Measurements from ENCODE around the gene NTN1.

Gene NTN1

DNA sequence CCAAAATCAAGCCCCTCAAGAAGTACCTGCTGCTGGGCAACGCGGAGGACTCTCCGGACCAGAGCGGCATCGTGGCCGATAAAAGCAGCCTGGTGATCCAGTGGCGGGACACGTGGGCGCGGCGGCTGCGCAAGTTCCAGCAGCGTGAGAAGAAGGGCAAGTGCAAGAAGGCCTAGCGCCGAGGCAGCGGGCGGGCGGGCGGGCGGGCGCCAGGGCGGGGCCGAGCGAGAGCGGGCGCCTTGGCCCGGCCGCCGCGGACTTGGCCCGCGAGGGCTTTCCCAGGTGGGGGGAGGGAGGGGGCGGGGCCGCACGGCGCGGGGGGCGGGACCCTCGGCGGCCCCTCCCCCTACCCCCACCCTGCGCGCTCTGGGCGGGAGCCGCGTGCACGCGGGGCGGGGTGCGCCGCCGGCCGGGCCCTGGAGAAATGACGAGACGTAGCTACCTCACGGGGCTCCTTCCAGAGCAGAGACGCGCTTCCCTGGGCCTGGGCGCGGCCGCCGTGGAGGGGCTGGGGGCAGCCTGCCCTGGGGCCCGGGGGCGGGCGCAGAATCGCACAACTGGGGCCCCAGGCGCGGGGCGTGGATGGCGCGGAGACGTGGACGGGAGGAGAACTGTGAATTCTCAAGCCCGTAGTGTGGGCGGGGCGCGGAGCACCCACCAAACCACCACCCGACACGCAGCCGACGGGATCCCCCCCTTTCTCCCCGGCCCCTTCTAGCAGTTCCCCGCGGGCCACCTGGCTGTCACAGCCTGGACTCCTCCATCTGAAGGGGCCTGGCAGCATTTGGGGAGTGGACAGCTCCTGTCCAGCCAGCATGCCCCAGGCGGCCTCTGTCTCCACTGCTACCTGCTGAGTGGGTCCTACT, 218.7 kb downstream of the NTN1 start:
- no peaks in the 10 kb centered on the region for H3K36me3 ChIP-seq
- 0 out of 2 replicates have a peak overlapping the region, but pooled peaks have one; percentile 13 for H3K27ac ChIP-seq
- H3K4me1 ChIP-seq, result peaks cover 52% of the 10 kb centered on the region
- peak overlapping the region; percentile 62 for H3K4me3 ChIP-seq
- TF ChIP-seq Cebpa-rat (IDR thresholded peaks at IDR 0.05), result no peak
- peak overlapping the region; percentile 69; the same call in 1 of the 2 replicates for H3K9ac ChIP-seq
- peaks cover 52% of the 10 kb centered on the region for H3K27me3 ChIP-seq
- peak overlapping the region; percentile 97 for H3K4me2 ChIP-seq
- H4K20me1 ChIP-seq, result peaks cover 77% of the 10 kb centered on the region
- no peaks in the 10 kb centered on the region for H3K9me3 ChIP-seq

GRCh38 chr17:9240659-9241370, 219.5 kb downstream of the NTN1 start:
- TF ChIP-seq Cebpa-rat (IDR thresholded peaks at IDR 0.05), result no peak
- Histone ChIP-seq H3K27ac (0 out of 2 replicates have a peak overlapping the region, but pooled peaks have one; percentile 13), H3K4me1 (peaks cover 52% of the 10 kb centered on the region), H3K36me3 (no peaks in the 10 kb centered on the region; the same call in 1 of the 2 replicates), H3K4me2 (peak overlapping the region; percentile 92), H3K27me3 (peaks cover 45% of the 10 kb centered on the region), H4K20me1 (peaks cover 74% of the 10 kb centered on the region), H3K4me3 (peak overlapping the region; percentile 62; the same call in 1 of the 2 replicates), H3K9me3 (no peaks in the 10 kb centered on the region), H3K9ac (0 out of 2 replicates have a peak overlapping the region, but pooled peaks have one; percentile 69)

DNA sequence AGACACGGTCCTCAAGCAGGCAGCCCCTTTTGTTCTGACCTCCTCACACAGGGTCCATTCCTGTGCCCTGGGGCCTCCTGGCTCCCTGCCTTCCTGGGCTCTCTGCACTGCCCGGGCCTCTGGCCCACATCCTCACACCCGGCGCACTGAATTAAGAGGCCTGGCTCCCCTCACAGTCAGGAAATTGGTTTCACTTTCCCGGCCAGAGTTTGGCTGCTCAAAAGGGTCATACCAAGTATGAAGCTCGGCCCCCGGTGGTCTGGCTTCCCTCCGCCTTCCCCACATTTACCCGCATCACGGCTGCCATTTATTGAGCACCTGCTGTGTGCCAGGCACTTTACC, 220.0 kb downstream of the NTN1 start:
- no peak for TF ChIP-seq Cebpa-rat (IDR thresholded peaks at IDR 0.05)
- no peak overlapping the region for H3K27ac ChIP-seq
- no peak overlapping the region for H3K4me3 ChIP-seq
- peaks cover 69% of the 10 kb centered on the region for H4K20me1 ChIP-seq
- H3K4me2 ChIP-seq, result peak overlapping the region; percentile 92
- H3K27me3 ChIP-seq, result peaks cover 41% of the 10 kb centered on the region
- H3K9ac ChIP-seq, result no peak overlapping the region
- H3K4me1 ChIP-seq, result peaks cover 52% of the 10 kb centered on the region
- no peaks in the 10 kb centered on the region for H3K9me3 ChIP-seq
- no peaks in the 10 kb centered on the region; the same call in 1 of the 2 replicates for H3K36me3 ChIP-seq

DNA sequence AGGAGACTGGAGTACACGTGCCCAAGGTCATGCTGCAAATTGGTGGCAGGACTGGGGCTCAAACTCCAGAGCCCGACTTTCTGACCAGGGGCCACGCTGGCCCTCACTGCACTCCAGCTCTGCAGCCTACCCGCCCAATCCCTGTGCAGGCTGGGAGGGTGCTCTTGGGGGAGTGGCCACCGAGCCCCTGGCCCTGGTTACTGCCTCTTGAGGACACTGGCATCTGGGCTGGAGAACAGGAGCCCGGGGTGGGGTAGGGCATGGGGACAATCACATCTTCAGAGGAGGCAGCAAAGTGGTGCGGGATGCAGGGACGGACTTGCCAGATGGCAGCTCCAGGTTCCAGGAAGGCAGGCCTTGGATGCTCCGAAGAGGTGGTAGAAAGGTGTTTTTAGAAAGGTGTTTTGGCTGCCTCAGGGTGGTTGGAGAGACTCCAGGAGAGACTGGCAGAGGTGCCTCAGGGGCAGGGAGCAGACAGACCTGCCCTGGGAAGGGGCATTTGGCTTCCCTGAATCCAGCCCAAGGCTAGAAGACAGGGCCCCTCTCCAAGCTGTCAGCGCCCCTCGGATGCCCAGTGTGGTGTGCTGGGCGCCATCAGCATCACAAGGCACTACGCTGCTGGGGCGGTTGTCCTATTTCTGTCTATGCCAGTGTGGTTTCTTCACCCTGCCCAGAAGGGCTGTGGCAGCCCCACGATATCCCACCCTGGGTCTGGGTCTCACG, 220.6 kb downstream of the NTN1 start:
- no peak overlapping the region for H3K9ac ChIP-seq
- no peaks in the 10 kb centered on the region; the same call in 1 of the 2 replicates for H3K36me3 ChIP-seq
- H3K9me3 ChIP-seq, result no peaks in the 10 kb centered on the region
- H3K4me2 ChIP-seq, result 0 out of 2 replicates have a peak overlapping the region, but pooled peaks have one; percentile 92
- H3K4me3 ChIP-seq, result no peak overlapping the region
- no peak for TF ChIP-seq Cebpa-rat (IDR thresholded peaks at IDR 0.05)
- peaks cover 63% of the 10 kb centered on the region for H4K20me1 ChIP-seq
- peaks cover 49% of the 10 kb centered on the region for H3K4me1 ChIP-seq
- H3K27me3 ChIP-seq, result peaks cover 35% of the 10 kb centered on the region
- no peak overlapping the region for H3K27ac ChIP-seq

DNA sequence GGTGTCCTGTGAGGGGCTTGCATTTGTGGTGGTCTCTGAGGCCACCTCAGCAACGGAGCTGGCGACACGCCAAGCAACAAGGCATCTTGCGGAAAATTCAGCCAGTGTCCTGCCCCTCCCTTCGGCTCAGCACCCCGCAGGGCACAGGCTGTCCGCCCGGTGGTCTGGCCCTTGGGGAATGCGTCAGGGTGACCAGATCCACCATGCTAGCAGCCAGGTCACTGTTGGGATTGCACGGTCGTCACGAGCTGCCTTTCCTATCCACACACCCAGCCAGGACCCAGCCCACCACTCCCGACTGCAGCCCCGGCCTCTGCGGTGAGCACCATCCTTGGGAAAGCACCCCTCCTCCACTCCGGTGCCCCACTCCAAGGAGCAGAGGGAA, 221.2 kb downstream of the NTN1 start:
- Histone ChIP-seq H4K20me1 (peaks cover 57% of the 10 kb centered on the region), H3K9ac (no peak overlapping the region), H3K4me3 (no peak overlapping the region), H3K4me2 (no peak overlapping the region), H3K9me3 (no peaks in the 10 kb centered on the region), H3K27me3 (peaks cover 29% of the 10 kb centered on the region), H3K4me1 (peaks cover 43% of the 10 kb centered on the region), H3K36me3 (peaks cover 2% of the 10 kb centered on the region), H3K27ac (no peak overlapping the region)
- no peak for TF ChIP-seq Cebpa-rat (IDR thresholded peaks at IDR 0.05)

- Histone ChIP-seq H3K4me2 (no peak overlapping the region), H3K4me1 (peaks cover 38% of the 10 kb centered on the region), H3K9me3 (no peaks in the 10 kb centered on the region), H3K4me3 (no peak overlapping the region), H3K9ac (no peak overlapping the region), H3K27ac (no peak overlapping the region), H3K27me3 (peaks cover 24% of the 10 kb centered on the region), H3K36me3 (peaks cover 7% of the 10 kb centered on the region), H4K20me1 (peaks cover 52% of the 10 kb centered on the region)
- no peak for TF ChIP-seq Cebpa-rat (IDR thresholded peaks at IDR 0.05)
Observed at GRCh38 chr17:9242983-9243382, 221.7 kb downstream of the NTN1 start.

DNA sequence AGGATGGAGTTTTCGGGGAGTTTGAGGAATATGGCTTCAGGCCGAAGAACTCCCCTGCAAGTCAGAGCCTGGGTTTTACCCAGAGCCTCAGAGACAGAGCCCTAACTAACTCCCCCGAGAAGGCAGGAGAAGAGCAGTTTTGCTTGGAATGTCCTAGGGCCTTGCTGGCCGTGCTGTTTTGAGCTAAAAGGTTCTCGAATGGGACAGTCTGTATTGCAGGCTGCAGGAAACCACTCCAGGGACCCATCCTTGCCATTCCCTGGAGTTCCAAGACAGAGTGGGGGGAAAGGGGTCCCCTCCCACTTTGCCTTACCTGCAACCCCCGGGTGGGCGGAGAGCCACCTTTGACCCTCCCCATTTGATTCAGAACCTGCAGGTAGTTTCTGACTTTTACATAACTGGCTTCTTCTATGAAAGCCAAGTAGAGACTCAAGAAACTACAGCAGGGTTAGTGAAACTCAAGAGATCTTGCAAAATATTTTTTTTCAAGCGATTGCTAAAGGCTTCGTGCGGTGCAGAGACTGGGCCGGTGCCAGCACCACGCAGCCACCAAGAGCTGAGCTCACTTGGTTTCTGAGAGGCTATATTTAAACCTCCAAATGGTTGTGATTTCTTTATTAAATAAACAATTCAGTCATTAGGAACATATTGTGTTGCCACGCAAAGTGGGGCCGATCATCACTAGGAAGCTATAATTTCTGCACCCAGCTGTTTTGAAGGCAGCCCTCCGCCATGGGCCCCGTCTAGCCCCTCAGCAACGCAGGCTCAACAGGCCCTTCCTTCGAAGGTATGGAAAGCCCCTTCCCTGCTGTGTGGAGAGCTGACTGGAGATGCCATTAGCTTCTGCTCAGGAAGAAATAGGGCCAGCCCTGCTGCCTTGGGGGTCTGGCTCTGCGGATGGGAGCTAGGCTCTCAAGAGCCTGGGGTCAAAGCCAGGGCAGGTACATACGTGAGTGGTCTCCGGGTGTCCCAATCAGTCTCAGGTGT, 223.0 kb downstream of the NTN1 start:
- H3K27ac ChIP-seq, result no peak overlapping the region
- H3K9ac ChIP-seq, result no peak overlapping the region
- peaks cover 25% of the 10 kb centered on the region for H3K4me1 ChIP-seq
- H3K36me3 ChIP-seq, result peaks cover 18% of the 10 kb centered on the region
- no peak overlapping the region for H3K4me3 ChIP-seq
- no peak for TF ChIP-seq Cebpa-rat (IDR thresholded peaks at IDR 0.05)
- no peaks in the 10 kb centered on the region for H3K9me3 ChIP-seq
- H3K4me2 ChIP-seq, result no peak overlapping the region
- H4K20me1 ChIP-seq, result peaks cover 38% of the 10 kb centered on the region
- H3K27me3 ChIP-seq, result peaks cover 10% of the 10 kb centered on the region

- Histone ChIP-seq H3K27ac (no peak overlapping the region), H4K20me1 (peaks cover 13% of the 10 kb centered on the region; the same call in 1 of the 2 replicates), H3K36me3 (peaks cover 18% of the 10 kb centered on the region), H3K9me3 (no peaks in the 10 kb centered on the region), H3K27me3 (no peaks in the 10 kb centered on the region), H3K9ac (no peak overlapping the region), H3K4me2 (no peak overlapping the region), H3K4me3 (no peak overlapping the region), H3K4me1 (peaks cover 11% of the 10 kb centered on the region)
- TF ChIP-seq Cebpa-rat (IDR thresholded peaks at IDR 0.05), result no peak
Observed at GRCh38 chr17:9247401-9247938, 226.2 kb downstream of the NTN1 start.
